ENCODE results near the gene HIVEP3. TPM values are rescaled to one million over a fixed set of nuclear protein-coding genes. Genes with fewer than 3 reads are reported as not detected.

Gene HIVEP3
- total RNA-seq, 1 experiment from 2014 or later, result 1.4 TPM

DNA sequence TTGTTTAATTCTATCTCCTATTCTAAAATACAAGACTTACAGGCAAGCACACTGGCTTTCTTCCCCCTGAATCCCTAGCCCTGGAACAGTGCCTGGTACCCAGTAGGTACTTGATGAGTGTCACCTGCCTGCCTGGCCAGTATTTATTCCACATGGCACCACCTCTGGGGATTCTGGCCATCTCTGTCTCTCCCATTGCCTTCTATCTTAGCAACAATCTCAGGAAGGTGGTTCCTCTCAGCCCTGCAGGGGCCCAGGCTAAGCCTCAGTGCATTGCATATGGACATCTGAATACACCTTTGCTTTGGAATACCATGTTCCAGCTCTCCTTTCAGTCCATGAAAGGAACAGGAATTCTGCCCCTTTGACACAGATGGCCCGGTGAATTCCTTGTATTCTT is 81.0 kb downstream of the HIVEP3 start:
- Histone ChIP-seq H4K5ac (ENCODE audit: insufficient read length, low read depth, low read length) (no peak overlapping the region), H3K27me3 (ENCODE audit: insufficient read depth, low read length) (no peaks in the 10 kb centered on the region), H2BK5ac (ENCODE audit: insufficient read length, low read length) (no peak overlapping the region), H3K4me1 (ENCODE audit: insufficient read depth, low read length) (peaks cover 2% of the 10 kb centered on the region; the same call in 1 of the 2 replicates), H3K27ac (ENCODE audit: insufficient read length, low read depth, low read length) (no peak overlapping the region), H4K91ac (ENCODE audit: insufficient read length, low read depth, low read length) (no peak overlapping the region), H3K23me2 (ENCODE audit: insufficient read length, low read depth, low read length, poor library complexity, severe bottlenecking) (no peaks in the 10 kb centered on the region), H3K56ac (ENCODE audit: insufficient read length, low read depth, low read length) (no peak overlapping the region), H4K8ac (replicated peaks; ENCODE audit: insufficient read length, low read depth, low read length) (no peak overlapping the region), H3K14ac (ENCODE audit: insufficient read depth, low read length) (no peak overlapping the region), H4K20me1 (ENCODE audit: control insufficient read depth, insufficient read depth, insufficient read length) (no peaks in the 10 kb centered on the region), H3K79me1 (ENCODE audit: insufficient read depth, low read depth, low read length, poor library complexity, severe bottlenecking) (no peaks in the 10 kb centered on the region), H2BK20ac (ENCODE audit: low read depth, low read length, poor library complexity, severe bottlenecking) (no peak overlapping the region), H3T11ph (ENCODE audit: low read length) (no peak overlapping the region), H3K79me2 (ENCODE audit: insufficient read depth, low read length) (no peaks in the 10 kb centered on the region), H3K23ac (ENCODE audit: insufficient read length, low read depth, low read length) (no peak overlapping the region), H3K9ac (ENCODE audit: extremely low read depth, insufficient read length, low read length) (no peak overlapping the region), H2AFZ (ENCODE audit: low read length) (no peak overlapping the region), H2AK5ac (ENCODE audit: insufficient read length, low read length) (no peak overlapping the region), H2BK12ac (ENCODE audit: insufficient read length, low read depth, low read length) (no peak overlapping the region), H2BK120ac (ENCODE audit: low read depth, low read length, poor library complexity, severe bottlenecking) (no peak overlapping the region), H3K9me3 (ENCODE audit: control insufficient read depth, low read depth, low read length) (no peaks in the 10 kb centered on the region), H3K18ac (ENCODE audit: insufficient read length, low read depth, low read length) (no peak overlapping the region), H3K4me2 (ENCODE audit: insufficient read depth, insufficient read length, low read length) (no peak overlapping the region), H3K4ac (ENCODE audit: low read depth, low read length) (no peak overlapping the region), H2BK15ac (ENCODE audit: low read depth, low read length) (no peak overlapping the region)
- no CpG with 5 or more reads among the region's 1 CpG for WGBS (ENCODE audit: extremely low coverage, insufficient read length, low lambda C conversion rate)
- no peaks in the 10 kb centered on the region for H3K9me3 Mint-ChIP-seq
- TF ChIP-seq, protein P1, sequence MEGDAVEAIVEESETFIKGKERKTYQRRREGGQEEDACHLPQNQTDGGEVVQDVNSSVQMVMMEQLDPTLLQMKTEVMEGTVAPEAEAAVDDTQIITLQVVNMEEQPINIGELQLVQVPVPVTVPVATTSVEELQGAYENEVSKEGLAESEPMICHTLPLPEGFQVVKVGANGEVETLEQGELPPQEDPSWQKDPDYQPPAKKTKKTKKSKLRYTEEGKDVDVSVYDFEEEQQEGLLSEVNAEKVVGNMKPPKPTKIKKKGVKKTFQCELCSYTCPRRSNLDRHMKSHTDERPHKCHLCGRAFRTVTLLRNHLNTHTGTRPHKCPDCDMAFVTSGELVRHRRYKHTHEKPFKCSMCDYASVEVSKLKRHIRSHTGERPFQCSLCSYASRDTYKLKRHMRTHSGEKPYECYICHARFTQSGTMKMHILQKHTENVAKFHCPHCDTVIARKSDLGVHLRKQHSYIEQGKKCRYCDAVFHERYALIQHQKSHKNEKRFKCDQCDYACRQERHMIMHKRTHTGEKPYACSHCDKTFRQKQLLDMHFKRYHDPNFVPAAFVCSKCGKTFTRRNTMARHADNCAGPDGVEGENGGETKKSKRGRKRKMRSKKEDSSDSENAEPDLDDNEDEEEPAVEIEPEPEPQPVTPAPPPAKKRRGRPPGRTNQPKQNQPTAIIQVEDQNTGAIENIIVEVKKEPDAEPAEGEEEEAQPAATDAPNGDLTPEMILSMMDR (conservative IDR thresholded peaks at IDR 0.05), result no peak
- H3K36me3 Mint-ChIP-seq (ENCODE audit: insufficient read depth in 1 of 3, low read depth in 3 of 3), result no peaks in the 10 kb centered on the region
- DNase-seq, result no peak
- no peak overlapping the region for H3K27ac Mint-ChIP-seq
- H3K4me1 Mint-ChIP-seq, result peaks cover 9 to 19% of the 10 kb centered on the region in 2 experiments
- no peak overlapping the region for H3K4me3 Mint-ChIP-seq
- peaks cover 1% of the 10 kb centered on the region; the same call in 1 of the 2 replicates for H3K27me3 Mint-ChIP-seq (ENCODE audit: low read depth)

All from H9 (cell line).